SKM-1 treated with dmso at 0.1 percent for 144 hours (cell line): ENCODE results near the gene DEFB125.

ENCODE experiments used
- DNase-seq: peaks from one replicate; lab custom pipeline; 2025; ENCODE audit not compliant: unreplicated experiment; lab: John Stamatoyannopoulos, UW

DEFB125 gene

DNA sequence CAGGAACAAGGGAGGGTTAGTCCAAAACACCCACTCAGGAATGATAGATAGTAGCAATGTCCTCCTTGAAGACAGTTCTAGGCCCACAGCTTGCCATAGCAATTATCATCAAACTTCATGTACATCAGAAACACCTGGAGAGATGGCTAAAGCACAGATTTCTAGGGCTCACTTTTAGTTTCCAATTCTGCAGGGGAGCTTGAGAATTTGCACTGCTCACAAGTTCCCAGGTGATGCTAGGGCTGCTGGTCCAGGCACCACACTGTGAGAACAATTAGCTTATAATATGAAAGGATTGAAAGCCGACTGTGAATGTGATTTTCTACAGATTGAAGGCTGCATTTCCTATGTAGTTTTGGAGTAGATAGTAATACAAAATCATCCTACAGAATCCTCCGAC is 58.4 kb downstream of the DEFB125 start:
- DNase-seq = no peak
